ENCODE data around the gene CNTNAP4. TPM values are rescaled to one million over a fixed set of nuclear protein-coding genes. Genes with fewer than 3 reads are reported as not detected.

The CNTNAP4 gene
- polyA plus RNA-seq, 1 donor = 2.4 TPM

- H3K36me3 ChIP-seq (ENCODE audit: control insufficient read depth, insufficient read depth, low read length) = no peaks in the 10 kb centered on the region
- 84% methylated on average over 3 of the region's 3 CpGs for WGBS (ENCODE audit: insufficient coverage, low lambda C conversion rate)
- H3K27me3 ChIP-seq (ENCODE audit: control insufficient read depth, insufficient read depth, low read length) = no peaks in the 10 kb centered on the region
- H3K4me1 ChIP-seq (ENCODE audit: control insufficient read depth, insufficient read depth, low read length) = peaks cover 3% of the 10 kb centered on the region
- H3K4me3 ChIP-seq (ENCODE audit: low read length) = no peak overlapping the region
- H3K9me3 ChIP-seq (ENCODE audit: control insufficient read depth, low read depth, low read length) = no peaks in the 10 kb centered on the region
- H3K27ac ChIP-seq (ENCODE audit: low read length) = no peak overlapping the region
- no peak for DNase-seq
Observed at GRCh38 chr16:76445815-76446214, 168.6 kb downstream of the CNTNAP4 start.

GRCh38 chr16:76446251-76446650, 169.1 kb downstream of the CNTNAP4 start:
- Histone ChIP-seq H3K27ac (ENCODE audit: low read length) (no peak overlapping the region), H3K27me3 (ENCODE audit: control insufficient read depth, insufficient read depth, low read length) (no peaks in the 10 kb centered on the region), H3K4me1 (ENCODE audit: control insufficient read depth, insufficient read depth, low read length) (peaks cover 3% of the 10 kb centered on the region), H3K36me3 (ENCODE audit: control insufficient read depth, insufficient read depth, low read length) (no peaks in the 10 kb centered on the region), H3K4me3 (ENCODE audit: low read length) (no peak overlapping the region), H3K9me3 (ENCODE audit: control insufficient read depth, low read depth, low read length) (no peaks in the 10 kb centered on the region)
- DNase-seq = no peak
- WGBS (ENCODE audit: insufficient coverage, low lambda C conversion rate) = 67% methylated on average over 3 of the region's 3 CpGs

GRCh38 chr16:76450890-76451289, 173.7 kb downstream of the CNTNAP4 start:
- H3K36me3 ChIP-seq (ENCODE audit: control insufficient read depth, insufficient read depth, low read length) = no peaks in the 10 kb centered on the region

GRCh38 chr16:76455257-76455656, 178.1 kb downstream of the CNTNAP4 start:
- no peak overlapping the region for H3K27ac ChIP-seq (ENCODE audit: low read length)
- H3K4me1 ChIP-seq (ENCODE audit: control insufficient read depth, insufficient read depth, low read length) = no peaks in the 10 kb centered on the region
- 100% methylated on average over 1 of the region's 3 CpGs for WGBS (ENCODE audit: insufficient coverage, low lambda C conversion rate)
- no peaks in the 10 kb centered on the region for H3K27me3 ChIP-seq (ENCODE audit: control insufficient read depth, insufficient read depth, low read length)
- no peaks in the 10 kb centered on the region for H3K9me3 ChIP-seq (ENCODE audit: control insufficient read depth, low read depth, low read length)
- no peak for DNase-seq
- no peaks in the 10 kb centered on the region for H3K36me3 ChIP-seq (ENCODE audit: control insufficient read depth, insufficient read depth, low read length)
- H3K4me3 ChIP-seq (ENCODE audit: low read length) = no peak overlapping the region

More at GRCh38 chr16:76450890-76451289, 173.7 kb downstream of the CNTNAP4 start:
- DNase-seq = no peak
- 100% methylated on average over 1 of the region's 6 CpGs for WGBS (ENCODE audit: insufficient coverage, low lambda C conversion rate)
- no peaks in the 10 kb centered on the region for H3K27me3 ChIP-seq (ENCODE audit: control insufficient read depth, insufficient read depth, low read length)
- no peaks in the 10 kb centered on the region for H3K4me1 ChIP-seq (ENCODE audit: control insufficient read depth, insufficient read depth, low read length)
- H3K9me3 ChIP-seq (ENCODE audit: control insufficient read depth, low read depth, low read length) = no peaks in the 10 kb centered on the region
- H3K27ac ChIP-seq (ENCODE audit: low read length) = no peak overlapping the region
- H3K4me3 ChIP-seq (ENCODE audit: low read length) = no peak overlapping the region

GRCh38 chr16:76456016-76456415, 178.8 kb downstream of the CNTNAP4 start:
- 50% methylated on average over 1 of the region's 5 CpGs for WGBS (ENCODE audit: insufficient coverage, low lambda C conversion rate)
- no peaks in the 10 kb centered on the region for H3K4me1 ChIP-seq (ENCODE audit: control insufficient read depth, insufficient read depth, low read length)

GRCh38 chr16:76459111-76459510, 181.9 kb downstream of the CNTNAP4 start:
- Histone ChIP-seq H3K27me3 (ENCODE audit: control insufficient read depth, insufficient read depth, low read length) (no peaks in the 10 kb centered on the region), H3K9me3 (ENCODE audit: control insufficient read depth, low read depth, low read length) (no peaks in the 10 kb centered on the region), H3K4me3 (ENCODE audit: low read length) (no peak overlapping the region), H3K36me3 (ENCODE audit: control insufficient read depth, insufficient read depth, low read length) (no peaks in the 10 kb centered on the region), H3K4me1 (ENCODE audit: control insufficient read depth, insufficient read depth, low read length) (no peaks in the 10 kb centered on the region), H3K27ac (ENCODE audit: low read length) (no peak overlapping the region)
- no CpG with 5 or more reads among the region's 2 CpGs for WGBS (ENCODE audit: insufficient coverage, low lambda C conversion rate)
- DNase-seq = no peak

More at GRCh38 chr16:76456016-76456415, 178.8 kb downstream of the CNTNAP4 start:
- Histone ChIP-seq H3K36me3 (ENCODE audit: control insufficient read depth, insufficient read depth, low read length) (no peaks in the 10 kb centered on the region), H3K27me3 (ENCODE audit: control insufficient read depth, insufficient read depth, low read length) (no peaks in the 10 kb centered on the region), H3K4me3 (ENCODE audit: low read length) (no peak overlapping the region), H3K9me3 (ENCODE audit: control insufficient read depth, low read depth, low read length) (no peaks in the 10 kb centered on the region), H3K27ac (ENCODE audit: low read length) (no peak overlapping the region)
- DNase-seq = peak; percentile 7 to 53

GRCh38 chr16:76461836-76462235, 184.6 kb downstream of the CNTNAP4 start:
- Histone ChIP-seq H3K27me3 (ENCODE audit: control insufficient read depth, insufficient read depth, low read length) (no peaks in the 10 kb centered on the region), H3K27ac (ENCODE audit: low read length) (no peak overlapping the region), H3K4me1 (ENCODE audit: control insufficient read depth, insufficient read depth, low read length) (no peaks in the 10 kb centered on the region), H3K9me3 (ENCODE audit: control insufficient read depth, low read depth, low read length) (no peaks in the 10 kb centered on the region), H3K36me3 (ENCODE audit: control insufficient read depth, insufficient read depth, low read length) (no peaks in the 10 kb centered on the region), H3K4me3 (ENCODE audit: low read length) (no peak overlapping the region)
- no peak for DNase-seq
- WGBS (ENCODE audit: insufficient coverage, low lambda C conversion rate) = 0% methylated on average over 1 of the region's 8 CpGs

GRCh38 chr16:76464955-76465620, 187.9 kb downstream of the CNTNAP4 start:
- no peak overlapping the region for H3K4me3 ChIP-seq (ENCODE audit: low read length)
- no peak for DNase-seq
- no peaks in the 10 kb centered on the region for H3K4me1 ChIP-seq (ENCODE audit: control insufficient read depth, insufficient read depth, low read length)
- no peaks in the 10 kb centered on the region for H3K27me3 ChIP-seq (ENCODE audit: control insufficient read depth, insufficient read depth, low read length)
- no peak overlapping the region for H3K27ac ChIP-seq (ENCODE audit: low read length)
- no peaks in the 10 kb centered on the region for H3K36me3 ChIP-seq (ENCODE audit: control insufficient read depth, insufficient read depth, low read length)
- no CpG with 5 or more reads among the region's 3 CpGs for WGBS (ENCODE audit: insufficient coverage, low lambda C conversion rate)
- H3K9me3 ChIP-seq (ENCODE audit: control insufficient read depth, low read depth, low read length) = no peaks in the 10 kb centered on the region

GRCh38 chr16:76466871-76467270, 189.7 kb downstream of the CNTNAP4 start:
- Histone ChIP-seq H3K4me3 (ENCODE audit: low read length) (no peak overlapping the region), H3K4me1 (ENCODE audit: control insufficient read depth, insufficient read depth, low read length) (no peaks in the 10 kb centered on the region), H3K9me3 (ENCODE audit: control insufficient read depth, low read depth, low read length) (no peaks in the 10 kb centered on the region), H3K27me3 (ENCODE audit: control insufficient read depth, insufficient read depth, low read length) (no peaks in the 10 kb centered on the region), H3K36me3 (ENCODE audit: control insufficient read depth, insufficient read depth, low read length) (no peaks in the 10 kb centered on the region), H3K27ac (ENCODE audit: low read length) (no peak overlapping the region)
- DNase-seq = no peak

- 0% methylated on average over 1 of the region's 2 CpGs for WGBS (ENCODE audit: insufficient coverage, low lambda C conversion rate)
- no peaks in the 10 kb centered on the region for H3K4me1 ChIP-seq (ENCODE audit: control insufficient read depth, insufficient read depth, low read length)
- no peak for DNase-seq
- H3K4me3 ChIP-seq (ENCODE audit: low read length) = no peak overlapping the region
- H3K27me3 ChIP-seq (ENCODE audit: control insufficient read depth, insufficient read depth, low read length) = no peaks in the 10 kb centered on the region
- no peaks in the 10 kb centered on the region for H3K36me3 ChIP-seq (ENCODE audit: control insufficient read depth, insufficient read depth, low read length)
- no peaks in the 10 kb centered on the region for H3K9me3 ChIP-seq (ENCODE audit: control insufficient read depth, low read depth, low read length)
- no peak overlapping the region for H3K27ac ChIP-seq (ENCODE audit: low read length)
Observed at GRCh38 chr16:76474048-76474447, 196.8 kb downstream of the CNTNAP4 start.

- Histone ChIP-seq H3K27me3 (ENCODE audit: control insufficient read depth, insufficient read depth, low read length) (no peaks in the 10 kb centered on the region), H3K4me1 (ENCODE audit: control insufficient read depth, insufficient read depth, low read length) (no peaks in the 10 kb centered on the region), H3K36me3 (ENCODE audit: control insufficient read depth, insufficient read depth, low read length) (no peaks in the 10 kb centered on the region), H3K27ac (ENCODE audit: low read length) (no peak overlapping the region), H3K9me3 (ENCODE audit: control insufficient read depth, low read depth, low read length) (no peaks in the 10 kb centered on the region), H3K4me3 (ENCODE audit: low read length) (no peak overlapping the region)
- no peak for DNase-seq
- WGBS (ENCODE audit: insufficient coverage, low lambda C conversion rate) = no CpG with 5 or more reads among the region's 4 CpGs
Observed at GRCh38 chr16:76478105-76478504, 200.9 kb downstream of the CNTNAP4 start.

All from large intestine (tissue), 3 donors.